ENCODE measurements around the gene ANKRD40.

ANKRD40 gene

GRCh38 chr17:50689956-50690886, 17.5 kb downstream of the ANKRD40 start:
- H3K4me3 ChIP-seq (replicated peaks; ENCODE audit: low read depth, low read length) = no peak overlapping the region
- TF ChIP-seq, protein P1, sequence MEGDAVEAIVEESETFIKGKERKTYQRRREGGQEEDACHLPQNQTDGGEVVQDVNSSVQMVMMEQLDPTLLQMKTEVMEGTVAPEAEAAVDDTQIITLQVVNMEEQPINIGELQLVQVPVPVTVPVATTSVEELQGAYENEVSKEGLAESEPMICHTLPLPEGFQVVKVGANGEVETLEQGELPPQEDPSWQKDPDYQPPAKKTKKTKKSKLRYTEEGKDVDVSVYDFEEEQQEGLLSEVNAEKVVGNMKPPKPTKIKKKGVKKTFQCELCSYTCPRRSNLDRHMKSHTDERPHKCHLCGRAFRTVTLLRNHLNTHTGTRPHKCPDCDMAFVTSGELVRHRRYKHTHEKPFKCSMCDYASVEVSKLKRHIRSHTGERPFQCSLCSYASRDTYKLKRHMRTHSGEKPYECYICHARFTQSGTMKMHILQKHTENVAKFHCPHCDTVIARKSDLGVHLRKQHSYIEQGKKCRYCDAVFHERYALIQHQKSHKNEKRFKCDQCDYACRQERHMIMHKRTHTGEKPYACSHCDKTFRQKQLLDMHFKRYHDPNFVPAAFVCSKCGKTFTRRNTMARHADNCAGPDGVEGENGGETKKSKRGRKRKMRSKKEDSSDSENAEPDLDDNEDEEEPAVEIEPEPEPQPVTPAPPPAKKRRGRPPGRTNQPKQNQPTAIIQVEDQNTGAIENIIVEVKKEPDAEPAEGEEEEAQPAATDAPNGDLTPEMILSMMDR (IDR thresholded peaks at IDR 0.05; ENCODE audit: low read depth, low read length, missing control alignments) = no peak
- no peak for DNase-seq (ENCODE audit: extremely low read depth, low read depth)

GRCh38 chr17:50689251-50689650, 18.5 kb downstream of the ANKRD40 start:
- TF ChIP-seq, protein P1 (IDR thresholded peaks at IDR 0.05; ENCODE audit: low read depth, low read length, missing control alignments) = no peak
- no peak for DNase-seq (ENCODE audit: extremely low read depth, low read depth)
- H3K4me3 ChIP-seq (replicated peaks; ENCODE audit: low read depth, low read length) = no peak overlapping the region

GRCh38 chr17:50688245-50688644, 19.5 kb downstream of the ANKRD40 start:
- no peak overlapping the region for H3K4me3 ChIP-seq (replicated peaks; ENCODE audit: low read depth, low read length)
- no peak for DNase-seq (ENCODE audit: extremely low read depth, low read depth)
- TF ChIP-seq, protein P1 (IDR thresholded peaks at IDR 0.05; ENCODE audit: low read depth, low read length, missing control alignments) = no peak

DNA sequence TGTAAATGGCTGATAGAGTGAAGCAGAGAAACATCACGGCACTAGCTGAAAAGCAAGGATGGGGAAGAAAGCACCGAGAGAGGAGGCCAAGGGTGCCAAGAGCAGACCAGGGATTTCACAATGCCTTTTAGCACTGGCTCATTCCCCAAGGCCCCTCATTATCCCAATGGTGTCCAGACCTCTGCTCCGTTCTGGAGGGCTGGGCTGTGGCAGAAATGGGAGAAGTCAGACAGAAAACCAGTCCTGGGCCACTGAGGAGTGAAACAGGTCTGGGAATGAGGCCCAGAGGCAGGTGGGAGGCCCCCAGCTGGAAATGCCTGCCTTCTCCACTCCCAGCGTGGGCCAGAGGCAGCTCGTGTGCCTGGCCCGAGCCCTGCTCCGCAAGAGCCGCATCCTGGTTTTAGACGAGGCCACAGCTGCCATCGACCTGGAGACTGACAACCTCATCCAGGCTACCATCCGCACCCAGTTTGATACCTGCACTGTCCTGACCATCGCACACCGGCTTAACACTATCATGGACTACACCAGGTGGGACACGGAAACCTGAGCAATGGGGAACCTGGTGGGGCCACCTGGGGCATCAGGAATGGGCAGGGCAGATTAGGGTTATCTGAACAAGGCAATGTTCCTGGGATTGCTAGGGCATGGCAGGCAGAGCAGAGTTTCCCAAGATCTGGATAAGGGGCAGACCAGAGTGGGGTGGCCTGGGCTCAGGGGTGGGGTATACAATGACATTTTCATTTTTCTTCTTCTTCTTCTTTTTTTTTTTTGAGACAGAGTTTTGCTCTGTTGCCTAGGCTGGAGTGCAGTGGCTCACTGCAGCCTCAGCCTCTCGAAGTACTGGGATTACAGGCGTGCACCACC, 20.3 kb downstream of the ANKRD40 start:
- DNase-seq (ENCODE audit: extremely low read depth, low read depth) = no peak
- TF ChIP-seq, protein P1 (IDR thresholded peaks at IDR 0.05; ENCODE audit: low read depth, low read length, missing control alignments) = no peak
- no peak overlapping the region for H3K4me3 ChIP-seq (replicated peaks; ENCODE audit: low read depth, low read length)

- DNase-seq (ENCODE audit: extremely low read depth, low read depth) = no peak
- H3K4me3 ChIP-seq (replicated peaks; ENCODE audit: low read depth, low read length) = no peak overlapping the region
- TF ChIP-seq, protein P1 (IDR thresholded peaks at IDR 0.05; ENCODE audit: low read depth, low read length, missing control alignments) = no peak
These were observed 21.1 kb downstream of the ANKRD40 start for GRCh38 chr17:50686494-50687199.
